LNCAP (cell line): ENCODE data around the gene GAS6.

Experiments used
- TF ChIP-seq, protein P1 (sequence below): fragments of 450-650 bp; IDR thresholded peaks from 2 replicates; pipeline ENCODE4 v1.5.1; 2017; ENCODE audit warnings: mild to moderate bottlenecking

Gene GAS6

DNA sequence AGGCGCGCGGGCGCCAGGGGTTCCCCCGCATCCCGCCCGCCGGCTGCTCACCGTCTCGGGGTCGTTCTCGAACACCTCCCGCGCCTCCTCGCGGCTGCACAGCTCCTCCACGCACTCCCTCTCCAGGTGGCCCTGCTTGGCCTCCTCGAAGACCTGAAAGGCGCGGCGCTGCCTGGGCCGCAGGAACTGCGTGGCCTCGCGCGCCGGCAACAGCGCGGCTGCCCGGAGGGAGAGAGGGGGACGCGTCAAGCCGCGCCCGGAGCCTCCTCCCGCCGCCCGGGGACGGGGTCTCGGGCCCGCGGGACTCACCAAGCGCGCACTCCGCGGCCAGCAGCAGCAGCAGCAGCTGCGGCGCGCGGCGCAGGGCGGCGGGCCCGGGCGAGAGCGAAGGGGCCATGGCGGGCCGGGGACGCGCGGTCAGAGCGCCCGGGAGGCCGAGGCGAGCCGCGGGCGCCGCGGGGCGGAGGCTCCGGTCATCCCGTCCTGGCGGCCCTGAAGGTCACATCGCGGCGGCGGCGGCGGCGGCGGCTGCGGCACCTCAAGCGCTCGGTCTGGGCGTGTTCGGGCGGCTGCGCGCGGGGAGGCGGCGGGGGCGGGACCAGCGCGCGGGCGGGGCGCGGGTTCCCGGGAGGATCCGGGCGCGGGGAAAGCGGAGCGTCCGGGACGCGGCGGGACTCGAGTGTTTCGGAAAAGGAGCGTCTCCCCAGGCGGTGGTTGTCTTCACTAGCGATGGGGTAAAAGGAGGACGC lies at the start of gene GAS6:
Gene GAS6, minus strand, starts transcription at position 553 of the 749 bp plus-strand sequence. Its CDS starts 156 bp downstream, at position 397.
- TF ChIP-seq, protein P1, sequence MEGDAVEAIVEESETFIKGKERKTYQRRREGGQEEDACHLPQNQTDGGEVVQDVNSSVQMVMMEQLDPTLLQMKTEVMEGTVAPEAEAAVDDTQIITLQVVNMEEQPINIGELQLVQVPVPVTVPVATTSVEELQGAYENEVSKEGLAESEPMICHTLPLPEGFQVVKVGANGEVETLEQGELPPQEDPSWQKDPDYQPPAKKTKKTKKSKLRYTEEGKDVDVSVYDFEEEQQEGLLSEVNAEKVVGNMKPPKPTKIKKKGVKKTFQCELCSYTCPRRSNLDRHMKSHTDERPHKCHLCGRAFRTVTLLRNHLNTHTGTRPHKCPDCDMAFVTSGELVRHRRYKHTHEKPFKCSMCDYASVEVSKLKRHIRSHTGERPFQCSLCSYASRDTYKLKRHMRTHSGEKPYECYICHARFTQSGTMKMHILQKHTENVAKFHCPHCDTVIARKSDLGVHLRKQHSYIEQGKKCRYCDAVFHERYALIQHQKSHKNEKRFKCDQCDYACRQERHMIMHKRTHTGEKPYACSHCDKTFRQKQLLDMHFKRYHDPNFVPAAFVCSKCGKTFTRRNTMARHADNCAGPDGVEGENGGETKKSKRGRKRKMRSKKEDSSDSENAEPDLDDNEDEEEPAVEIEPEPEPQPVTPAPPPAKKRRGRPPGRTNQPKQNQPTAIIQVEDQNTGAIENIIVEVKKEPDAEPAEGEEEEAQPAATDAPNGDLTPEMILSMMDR = peak; percentile 14; the same call in 1 of the 2 replicates

DNA sequence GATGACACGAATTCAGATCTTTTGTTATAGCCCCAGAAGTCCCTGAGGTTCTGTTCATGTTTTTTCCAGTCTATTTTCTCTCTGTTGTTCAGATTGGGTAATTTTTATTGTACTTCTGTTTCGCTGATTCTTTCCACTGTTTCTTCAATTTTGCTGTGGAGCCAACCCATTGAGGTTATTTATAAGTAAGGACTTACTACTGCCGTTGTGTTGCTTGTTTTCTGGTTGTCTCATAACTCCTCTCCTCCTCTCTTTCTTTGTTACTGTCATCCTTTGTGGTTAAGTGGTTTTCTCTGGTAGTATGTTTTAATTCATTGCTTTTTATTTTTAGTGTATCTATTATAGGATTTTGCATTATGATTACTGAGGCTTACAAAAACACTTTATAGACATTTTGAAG lies 48.7 kb upstream of the GAS6 start:
- TF ChIP-seq, protein P1 = no peak

DNA sequence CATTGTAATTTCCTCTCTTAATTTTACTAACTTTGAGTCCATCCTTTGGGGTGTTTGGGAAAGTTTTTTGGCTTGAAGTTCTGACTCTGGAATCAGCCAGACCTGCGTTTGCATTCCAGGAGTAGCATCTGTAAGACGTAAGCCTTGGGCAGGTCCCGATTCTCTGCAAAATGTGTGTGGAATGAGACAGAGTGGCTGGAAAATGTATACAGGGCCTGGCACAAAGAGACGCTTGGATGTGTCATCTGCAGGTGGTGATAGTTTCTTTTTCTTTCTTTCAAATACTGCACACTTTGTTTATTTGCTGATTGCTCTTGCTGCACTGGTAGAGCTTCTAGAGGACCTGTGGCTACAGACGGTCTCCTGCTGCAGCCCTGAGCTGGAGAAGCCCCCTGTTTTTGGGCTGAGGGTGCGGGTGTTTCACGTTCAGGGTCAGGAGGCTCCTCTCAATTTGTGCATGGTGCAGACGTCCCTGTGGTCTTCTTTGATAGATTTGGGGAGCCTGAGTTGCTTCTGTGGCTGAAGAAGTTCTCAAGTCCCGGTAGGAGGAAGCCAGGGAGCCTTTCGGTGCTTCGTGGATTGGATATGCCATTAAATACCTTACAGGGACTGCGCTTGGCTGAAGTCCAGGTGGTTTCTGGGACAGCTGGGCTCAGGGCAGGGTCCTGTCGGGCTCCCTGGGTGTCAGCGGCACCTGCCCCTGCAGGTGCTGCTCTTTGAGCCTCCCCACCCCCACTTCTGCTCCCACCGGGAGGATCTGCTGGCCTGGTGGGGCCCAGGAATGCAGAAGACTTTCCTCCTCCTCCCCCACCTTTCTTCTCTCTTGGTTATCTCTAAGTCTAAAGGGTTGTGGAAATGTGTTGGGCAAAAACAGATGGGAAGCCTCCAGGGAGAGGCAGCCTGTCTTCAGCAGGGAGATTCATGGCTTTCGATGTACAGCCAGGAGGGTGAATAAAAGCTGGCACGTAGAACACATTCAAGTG lies 44.0 kb upstream of the GAS6 start:
- TF ChIP-seq, protein P1 = no peak

DNA sequence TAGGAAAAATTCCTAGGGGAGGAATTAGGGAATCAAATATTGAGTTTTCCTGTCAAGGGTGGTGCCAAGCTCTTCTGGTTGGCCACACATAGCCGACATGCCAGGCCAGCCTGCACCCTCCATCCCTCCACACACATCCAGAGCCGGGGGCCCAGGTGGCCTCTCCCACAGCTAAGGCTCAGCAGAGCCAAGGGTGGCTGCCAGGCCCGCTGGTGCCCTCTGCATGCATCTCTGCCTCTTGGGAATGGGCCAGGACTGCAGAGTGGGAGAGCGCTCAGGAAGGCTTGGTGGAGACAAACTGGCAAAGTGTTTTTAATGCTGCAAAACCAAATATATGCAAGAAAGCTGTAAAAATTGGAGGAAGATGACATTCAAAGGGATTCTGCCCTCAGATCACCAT lies 42.7 kb upstream of the GAS6 start:
- TF ChIP-seq, protein P1 = no peak

DNA sequence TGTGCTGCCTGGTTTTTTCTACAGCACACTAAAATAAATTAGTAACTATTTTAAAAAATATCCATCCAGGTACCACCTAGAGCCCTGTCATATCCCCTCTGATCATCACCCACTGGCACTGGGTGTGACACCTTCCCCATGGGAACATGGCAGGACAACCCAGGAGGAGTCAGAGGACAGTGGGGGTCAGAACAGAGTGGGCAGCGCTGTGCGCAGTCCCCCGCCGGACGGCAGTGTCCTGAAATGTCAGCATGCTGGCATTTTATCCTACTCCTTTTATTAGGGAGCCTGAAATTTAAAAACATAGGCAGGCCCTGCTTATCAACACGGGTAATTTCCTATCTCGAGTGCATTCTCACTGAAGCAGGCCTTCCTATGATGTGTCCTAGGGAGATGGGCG lies 42.1 kb upstream of the GAS6 start:
- TF ChIP-seq, protein P1 = no peak

DNA sequence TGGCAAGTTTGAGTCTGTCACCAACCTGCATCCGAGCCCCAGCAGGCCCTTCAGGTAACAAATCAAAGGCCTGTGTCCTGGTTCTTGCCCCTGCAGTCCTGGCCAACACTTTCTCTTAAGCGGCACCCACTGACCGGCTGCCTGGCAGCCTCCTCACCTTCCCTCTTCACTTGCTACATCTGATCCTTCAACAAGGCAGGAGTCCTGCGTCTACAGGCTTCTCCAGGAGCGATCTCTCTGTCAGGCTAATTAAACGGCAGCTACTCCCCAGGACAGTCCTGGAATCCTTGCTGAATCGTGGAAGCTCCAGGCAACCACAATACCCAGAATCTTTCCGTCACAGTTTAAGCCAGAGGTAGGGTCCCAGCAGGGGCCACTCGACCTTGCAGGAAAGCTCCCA lies 41.1 kb upstream of the GAS6 start:
- TF ChIP-seq, protein P1 = no peak

DNA sequence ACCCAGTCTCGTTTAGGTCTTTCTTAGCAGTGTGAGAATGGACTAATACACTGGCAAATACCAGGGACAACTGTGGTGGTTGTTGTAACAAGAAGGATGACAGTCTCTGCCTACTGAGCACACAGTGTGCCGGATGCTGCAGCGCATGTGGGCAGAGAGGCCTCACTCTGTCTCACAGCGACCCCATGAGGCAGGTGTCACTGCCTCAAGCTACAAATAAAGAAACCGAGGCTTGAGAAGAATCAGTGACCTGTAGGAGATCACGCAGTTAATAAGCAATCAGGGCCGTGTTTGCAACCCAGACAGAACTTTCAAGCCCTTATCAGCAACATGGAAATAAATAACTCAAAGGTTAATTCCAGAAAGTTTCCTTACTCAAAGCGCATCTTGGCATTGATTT lies 40.5 kb upstream of the GAS6 start:
- TF ChIP-seq, protein P1 = peak; percentile 54
